ENCODE data around the gene ATG16L2. TPM values are rescaled to one million over a fixed set of nuclear protein-coding genes. Genes with fewer than 3 reads are reported as not detected.

ATG16L2 gene
- total and polyA plus RNA-seq, 2 donors (not counting 3 experiments of a cell fraction or from before 2014, with no cell fraction given) = 26.5 to 30.5 TPM

GRCh38 chr11:72777755-72778278, 36.4 kb upstream of the ATG16L2 start:
- Histone ChIP-seq H3K4me2 (ENCODE audit: insufficient read depth, low read length) (no peak overlapping the region), H3K4me3 (replicated peaks in 1 of 3; ENCODE audit: insufficient read depth in 1 of 3, low read depth in 1 of 3, low read length in 3 of 3) (no peak overlapping the region), H3K9me1 (replicated peaks; ENCODE audit: control insufficient read depth, extremely low read depth, insufficient read depth, low read length) (no peaks in the 10 kb centered on the region), H4K20me1 (replicated peaks; ENCODE audit: control insufficient read depth, extremely low read depth, insufficient read depth, low read length) (no peaks in the 10 kb centered on the region), H3K79me2 (ENCODE audit: control insufficient read depth, insufficient read depth, low read length) (no peaks in the 10 kb centered on the region), H3K36me3 (ENCODE audit: control insufficient read depth in 2 of 2, extremely low read depth in 1 of 2, insufficient read depth in 2 of 2, low read length in 2 of 2) (no peaks in the 10 kb centered on the region), H3K27ac (ENCODE audit: insufficient read depth, low read depth, low read length) (no peak overlapping the region), H3K4me1 (ENCODE audit: control insufficient read depth, extremely low read depth, insufficient read depth, low read length) (peaks cover 3% of the 10 kb centered on the region), H3K9ac (replicated peaks; ENCODE audit: extremely low read depth, insufficient read depth, low read length) (no peak overlapping the region), H3K27me3 (ENCODE audit: control insufficient read depth in 2 of 2, insufficient read depth in 2 of 2, low read length in 2 of 2) (no peaks in the 10 kb centered on the region), H3K9me3 (replicated peaks; ENCODE audit: control insufficient read depth, insufficient read depth, low read length) (no peaks in the 10 kb centered on the region), H2AFZ (ENCODE audit: low read depth, low read length) (no peak overlapping the region)
- POLR2A ChIA-PET = no interaction called here
- no TSS peak for BruUV-seq (replicated peaks)
- CTCF ChIA-PET = interaction anchor here (0.5 to 3.7 kb wide), 4 partner anchors 9 to 22 kb away, joined by 3 to 15 read pairs (median 4); partner anchors contain the start of gene STARD10
- TF ChIP-seq GATA2 (IDR thresholded peaks at IDR 0.05; ENCODE audit: insufficient read depth, insufficient read length, low read depth, low read length) = no peak
- TF ChIP-seq EZH2 (IDR thresholded peaks at IDR 0.05; ENCODE audit: borderline replicate concordance, low read depth, low read length, severe bottlenecking) = no peak
- no peak for TF ChIP-seq JUN (IDR thresholded peaks at IDR 0.05; ENCODE audit: borderline replicate concordance, insufficient read depth, insufficient read length, low read depth)
- TF ChIP-seq CTCF (IDR thresholded peaks at IDR 0.05; ENCODE audit: extremely low read depth in 1 of 2, insufficient read depth in 1 of 2, low read depth in 1 of 2, low read length in 2 of 2) = no peak
- no peak for TF ChIP-seq FOS (IDR thresholded peaks at IDR 0.05; ENCODE audit: borderline replicate concordance, insufficient read depth, low read length)
- FAIRE-seq = no peak
- dilution Hi-C loops (cut with MboI; ENCODE audit: extremely low pct_ligation_motif_present, low sequenced_read_pairs) (no loop called here), intact Hi-C loops (cut with micrococcal nuclease) (no loop called here)
- DNase-seq (ENCODE audit: low read depth, low spot score) = no peak

Measured in endothelial cell of umbilical vein (primary cell).